ENCODE data around the gene ARSA.

ARSA gene

DNA sequence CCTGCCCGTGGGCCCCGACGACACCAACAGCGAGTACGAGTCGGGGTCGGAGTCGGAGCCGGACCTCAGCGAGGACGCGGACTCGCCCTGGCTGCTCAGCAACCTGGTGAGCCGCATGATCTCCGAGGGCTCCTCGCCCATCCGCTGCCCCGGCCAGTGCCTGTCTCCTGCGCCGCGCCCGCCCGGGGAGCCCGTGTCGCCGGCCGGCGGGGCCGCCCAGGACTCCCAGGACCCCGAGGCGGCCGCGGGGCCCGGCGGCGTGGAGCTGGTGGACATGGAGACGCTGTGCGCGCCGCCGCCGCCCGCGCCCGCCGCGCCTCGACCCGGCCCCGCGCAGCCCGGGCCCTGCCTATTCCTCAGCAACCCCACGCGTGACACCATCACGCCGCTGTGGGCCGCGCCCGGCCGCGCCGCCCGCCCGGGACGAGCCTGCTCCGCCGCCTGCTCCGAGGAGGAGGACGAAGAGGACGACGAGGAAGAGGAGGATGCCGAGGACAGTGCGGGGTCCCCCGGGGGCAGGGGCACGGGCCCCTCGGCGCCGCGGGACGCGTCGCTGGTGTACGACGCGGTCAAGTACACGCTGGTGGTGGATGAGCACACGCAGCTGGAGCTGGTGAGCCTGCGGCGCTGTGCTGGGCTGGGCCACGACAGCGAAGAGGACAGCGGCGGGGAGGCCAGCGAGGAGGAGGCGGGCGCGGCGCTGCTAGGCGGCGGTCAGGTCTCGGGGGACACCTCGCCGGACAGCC, 23.5 kb downstream of the ARSA start:
- no peak for DNase-seq (ENCODE audit: low spot score)

DNA sequence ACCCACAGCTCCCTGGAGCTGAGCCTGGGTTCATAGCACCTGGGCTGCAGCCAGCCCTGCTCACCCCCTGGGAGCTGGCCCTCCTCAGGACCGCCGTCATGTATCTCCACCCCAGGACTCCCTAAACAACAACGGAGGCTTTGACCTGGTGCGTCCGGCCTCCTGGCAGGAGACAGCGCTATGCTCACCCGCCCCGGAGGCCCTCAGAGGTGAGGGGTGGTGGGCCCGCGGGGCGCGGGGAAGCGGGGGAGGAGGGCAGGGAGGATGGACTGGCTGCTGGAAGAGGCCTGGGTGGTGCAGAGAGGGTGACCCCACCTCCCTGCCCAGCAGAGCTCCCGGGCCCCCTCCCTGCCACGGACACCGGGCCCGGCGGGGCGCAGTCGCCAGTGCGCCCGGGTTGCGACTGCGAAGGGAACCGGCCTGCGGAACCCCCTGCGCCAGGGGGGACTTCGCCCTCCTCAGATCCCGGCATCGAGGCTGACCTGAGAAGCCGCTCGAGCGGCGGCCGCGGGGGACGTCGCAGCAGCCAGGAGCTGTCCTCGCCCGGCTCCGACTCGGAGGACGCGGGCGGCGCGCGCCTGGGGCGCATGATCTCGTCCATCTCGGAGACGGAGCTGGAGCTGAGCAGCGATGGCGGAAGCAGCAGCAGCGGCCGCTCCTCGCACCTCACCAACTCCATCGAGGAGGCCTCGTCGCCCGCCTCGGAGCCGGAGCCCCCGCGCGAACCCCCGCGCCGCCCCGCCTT, 24.3 kb downstream of the ARSA start:
- no peak for DNase-seq (ENCODE audit: low spot score)

DNA sequence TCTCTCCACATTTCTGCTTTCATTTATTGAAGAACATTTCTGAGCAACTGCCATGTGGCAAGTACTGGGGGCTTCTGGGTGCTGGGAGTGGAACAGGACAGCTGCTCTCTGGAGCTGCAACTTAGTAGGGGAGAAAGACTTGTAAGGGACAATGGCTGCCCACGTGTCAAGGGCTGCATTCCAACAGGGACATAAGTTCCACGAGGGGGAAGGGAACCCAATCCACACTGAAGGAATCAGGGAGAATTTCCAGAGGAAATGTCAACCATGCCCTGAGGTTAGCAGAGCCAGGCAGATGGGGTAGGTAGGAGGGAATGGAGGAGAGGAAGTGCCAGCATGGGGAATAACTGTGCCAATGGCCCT, 25.6 kb downstream of the ARSA start:
- DNase-seq (ENCODE audit: low spot score): no peak

DNA sequence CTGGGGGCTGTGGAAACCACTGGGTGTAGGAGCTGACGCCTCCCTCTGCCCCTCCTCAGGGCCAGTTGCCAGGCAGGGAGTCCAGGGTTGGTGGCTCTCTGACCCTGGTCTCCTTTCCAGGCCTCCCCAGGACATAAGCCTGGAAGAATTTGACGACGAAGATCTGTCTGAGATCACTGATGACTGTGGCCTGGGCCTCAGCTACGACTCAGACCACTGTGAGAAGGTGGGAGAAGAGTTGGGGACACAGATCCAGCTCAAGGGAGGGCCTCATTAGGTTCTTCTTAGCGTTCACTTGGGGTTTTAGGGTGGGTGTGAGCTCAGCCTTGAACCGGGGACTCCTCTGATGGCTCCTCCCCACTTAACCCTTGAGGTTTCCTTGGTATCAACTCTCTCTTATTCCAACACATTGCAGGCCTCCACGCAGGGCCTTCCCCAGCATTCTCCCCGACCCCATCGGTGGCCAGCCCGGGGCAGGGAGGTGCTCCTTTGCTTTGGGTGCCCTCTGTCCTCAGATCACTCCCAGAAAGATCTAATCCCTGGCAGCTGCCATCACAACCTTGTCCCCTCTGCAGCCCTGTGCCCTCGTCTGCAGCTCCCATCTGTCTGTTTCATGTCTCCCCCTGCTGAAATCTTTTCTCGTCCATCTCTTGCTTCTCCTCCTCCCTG, 26.1 kb downstream of the ARSA start:
- DNase-seq (ENCODE audit: low spot score): no peak

DNA sequence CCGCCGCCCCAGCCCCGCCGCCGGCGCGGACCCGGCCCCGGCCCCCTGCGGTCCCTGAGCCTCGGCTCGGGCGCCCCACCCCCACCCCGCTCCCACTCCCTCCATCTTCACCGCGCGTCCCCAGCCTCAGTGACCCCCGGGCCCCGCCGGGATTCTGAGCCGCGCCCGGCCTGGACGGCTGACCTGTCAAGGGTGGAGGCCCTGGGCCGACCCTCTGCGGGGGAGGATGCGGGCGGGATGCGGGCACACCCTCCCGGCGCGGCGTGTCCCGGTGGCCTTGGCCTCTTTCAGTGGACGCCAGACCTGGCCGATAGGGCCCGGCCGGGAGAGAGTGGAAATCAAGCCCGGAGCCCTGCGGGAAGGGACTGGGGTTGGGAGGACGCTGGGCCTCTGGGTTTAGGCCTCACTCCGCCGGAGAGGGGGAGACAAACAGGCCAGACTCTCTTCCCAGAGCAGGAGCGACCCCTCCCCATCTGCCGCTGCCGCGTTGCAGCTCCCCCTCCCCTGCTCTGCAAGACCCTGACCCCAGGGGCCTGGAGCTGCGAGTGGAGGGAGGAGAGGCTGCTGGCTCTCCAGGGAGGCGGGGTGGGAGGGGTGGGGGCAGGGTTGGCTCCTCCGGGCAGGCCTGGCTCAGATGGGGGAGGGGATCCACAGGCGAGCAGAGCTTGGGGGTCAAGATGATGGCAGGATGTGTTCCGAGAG, 26.8 kb downstream of the ARSA start:
- DNase-seq (ENCODE audit: low spot score): no peak

DNA sequence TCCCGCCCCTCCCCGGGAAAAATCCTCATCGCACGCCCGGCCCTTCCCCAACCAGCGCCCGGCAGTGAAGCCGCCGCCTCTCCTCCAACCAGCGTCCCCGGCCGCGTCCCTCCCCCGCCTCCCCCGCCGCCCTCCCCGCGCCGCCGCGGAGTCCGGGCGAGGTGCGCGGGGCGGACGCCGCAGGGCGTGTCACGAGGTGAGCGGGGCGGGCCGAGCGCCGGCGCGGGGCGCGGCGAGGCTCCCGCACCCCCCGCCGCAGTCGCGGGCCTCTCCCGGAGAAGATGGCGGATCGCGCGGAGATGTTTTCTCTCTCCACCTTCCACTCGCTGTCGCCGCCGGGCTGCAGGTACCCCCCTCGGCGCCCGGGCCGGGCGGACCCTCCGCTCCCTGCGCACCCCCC, 27.4 kb downstream of the ARSA start, which contains the start of gene MAPK8IP2:
MAPK8IP2 (plus strand) TSS at position 256 of the 400 bp plus-strand sequence; CDS start at position 282, 26 bp downstream.
- no peak for DNase-seq (ENCODE audit: low spot score)

DNA sequence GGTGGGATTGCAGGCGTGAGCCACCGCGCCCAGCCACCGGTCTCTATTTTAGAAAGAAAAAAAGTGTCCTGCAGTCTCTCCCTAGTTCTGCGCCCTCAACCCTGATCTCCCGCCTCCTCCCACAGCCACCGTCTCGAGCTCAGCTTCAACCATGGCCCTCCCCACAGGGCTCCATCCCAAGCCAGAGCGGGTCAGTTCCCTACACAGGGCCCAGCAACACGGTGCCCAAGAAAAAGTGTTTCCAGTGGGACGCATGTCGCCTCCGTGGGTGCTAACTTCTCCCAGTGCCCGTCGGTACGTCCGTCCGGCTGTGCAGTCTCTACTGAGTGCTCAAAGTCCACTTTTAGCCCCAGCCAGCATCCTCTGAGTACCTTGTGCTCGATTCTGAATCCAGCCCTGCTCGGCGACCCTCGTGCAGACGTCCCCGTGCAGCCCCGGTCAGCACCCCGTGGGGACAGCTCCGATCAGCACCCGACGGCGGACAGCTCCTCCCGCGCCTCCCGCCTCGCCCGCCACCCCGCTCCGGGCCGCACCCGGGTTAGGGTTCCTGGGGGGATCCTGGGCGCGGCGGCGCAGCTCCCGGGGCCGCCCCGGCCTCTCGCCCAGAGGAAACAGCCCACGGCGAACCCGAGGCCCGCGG, 28.0 kb downstream of the ARSA start:
- peak; percentile 44 for DNase-seq (ENCODE audit: low spot score)

DNA sequence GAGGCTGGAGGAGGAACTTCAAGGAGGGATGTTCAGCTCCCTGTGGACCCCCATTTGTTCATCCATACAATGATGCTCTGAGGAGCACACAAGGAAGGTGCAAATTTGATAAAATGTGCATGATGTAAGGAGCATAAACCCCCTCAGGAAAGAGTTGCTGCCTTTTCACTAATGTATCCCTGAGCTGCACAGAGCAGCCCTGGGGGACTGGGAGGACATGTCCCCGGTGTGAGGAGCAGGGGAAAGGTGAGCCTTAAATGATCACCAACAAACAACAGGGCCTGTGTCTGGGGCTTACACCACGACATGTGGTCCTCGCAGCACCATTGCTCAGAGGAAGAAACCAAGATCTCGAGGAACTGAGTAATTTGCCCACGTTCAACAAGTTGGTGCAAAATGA, 30.9 kb downstream of the ARSA start:
- DNase-seq (ENCODE audit: low spot score): no peak

DNA sequence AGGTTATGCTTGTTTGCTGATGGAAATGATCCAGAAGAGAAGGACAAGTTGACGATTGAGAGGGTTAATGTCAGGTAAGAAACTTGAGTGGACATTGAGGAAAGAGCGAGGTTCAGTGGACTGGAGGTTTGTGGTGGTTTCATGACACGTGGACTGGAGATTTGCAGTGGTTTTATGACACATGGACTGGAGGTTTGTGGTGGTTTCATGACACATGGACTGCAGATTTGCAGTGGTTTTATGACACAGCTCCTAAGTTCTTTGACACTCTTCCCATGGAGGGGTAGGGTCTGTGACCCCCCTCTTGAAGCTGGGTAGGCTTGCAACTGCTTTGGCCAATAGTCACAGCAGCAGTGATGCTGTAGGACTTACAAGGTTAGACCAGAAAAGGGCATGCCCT, 32.8 kb downstream of the ARSA start:
- DNase-seq (ENCODE audit: low spot score): no peak

DNA sequence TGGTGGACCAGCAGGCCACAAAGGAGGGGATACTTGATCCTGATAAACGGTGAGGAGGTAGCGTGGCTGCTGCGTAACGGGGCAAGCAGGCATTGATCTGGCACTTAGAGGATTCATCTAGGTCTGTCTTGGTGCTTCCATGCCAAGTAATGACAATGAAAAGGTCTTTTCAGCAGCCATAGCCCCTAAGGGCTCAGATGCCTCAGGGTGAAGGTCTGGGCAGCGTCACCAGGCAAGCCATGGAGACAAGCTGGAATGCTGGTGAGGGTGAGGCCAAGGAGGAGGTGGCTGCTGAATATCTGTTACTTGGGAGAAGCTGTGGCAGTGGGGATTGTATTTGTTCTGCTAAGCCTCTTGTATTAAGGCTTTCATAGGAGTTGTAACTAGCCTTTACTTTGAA, 40.5 kb downstream of the ARSA start:
- DNase-seq (ENCODE audit: low spot score): no peak

DNA sequence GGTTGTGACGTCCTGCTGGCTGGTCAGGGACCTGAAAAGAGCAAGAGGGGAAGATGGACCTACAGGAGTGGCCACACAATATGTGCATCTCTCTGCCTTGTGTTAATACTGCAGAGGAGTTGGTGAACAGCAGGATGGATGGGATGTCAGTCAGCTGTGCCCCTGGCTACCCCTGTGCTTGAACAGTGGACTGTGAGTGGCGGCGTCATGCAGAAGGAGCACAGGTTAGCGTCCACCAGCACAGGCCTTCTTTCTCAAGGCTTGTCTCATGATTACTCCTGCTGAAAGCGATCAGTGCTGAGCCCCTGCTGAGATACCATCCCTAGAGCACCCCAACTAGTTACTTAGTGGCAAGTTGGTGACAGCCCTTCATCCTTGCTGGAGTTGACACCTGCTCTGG, 41.5 kb downstream of the ARSA start:
- DNase-seq (ENCODE audit: low spot score): no peak

DNA sequence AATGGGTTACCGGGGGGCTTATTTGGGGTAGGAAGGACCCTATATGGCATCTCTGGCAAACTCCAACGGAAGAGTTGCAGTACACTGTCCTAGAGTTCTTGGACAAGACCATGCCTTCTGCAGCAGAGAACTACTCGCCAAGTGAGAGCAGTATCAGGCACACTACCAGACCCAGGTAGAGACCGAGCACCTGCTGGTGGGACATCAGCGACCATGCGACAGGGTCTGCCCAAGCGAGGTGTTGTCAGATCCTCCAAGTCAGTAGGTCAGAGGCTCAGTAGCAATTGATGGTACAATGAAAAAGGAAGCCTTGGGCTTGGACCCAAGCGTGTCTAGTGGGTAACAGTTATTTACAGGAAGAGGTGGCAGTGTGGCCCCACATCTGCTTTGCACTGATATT, 42.2 kb downstream of the ARSA start:
- no peak for DNase-seq (ENCODE audit: low spot score)

DNA sequence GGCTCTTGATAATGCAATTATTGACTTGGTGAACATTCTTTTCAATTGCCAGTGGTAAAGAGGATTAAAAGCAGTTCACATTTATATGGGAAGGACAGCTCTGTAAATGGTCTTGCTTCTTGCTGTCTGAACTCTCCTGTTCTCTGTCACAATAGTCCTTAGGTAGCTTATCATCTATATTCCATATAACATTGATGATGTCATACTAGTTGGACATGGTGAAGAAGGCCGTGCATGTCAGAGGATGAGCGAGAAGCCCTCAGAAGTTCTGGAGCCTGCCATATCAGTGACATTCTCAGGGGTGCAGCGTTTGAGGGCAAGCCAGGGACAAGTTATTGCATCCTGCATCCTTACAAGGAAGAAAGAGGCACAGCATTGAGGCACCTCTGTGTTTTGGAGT, 42.7 kb downstream of the ARSA start:
- no peak for DNase-seq (ENCODE audit: low spot score)

DNA sequence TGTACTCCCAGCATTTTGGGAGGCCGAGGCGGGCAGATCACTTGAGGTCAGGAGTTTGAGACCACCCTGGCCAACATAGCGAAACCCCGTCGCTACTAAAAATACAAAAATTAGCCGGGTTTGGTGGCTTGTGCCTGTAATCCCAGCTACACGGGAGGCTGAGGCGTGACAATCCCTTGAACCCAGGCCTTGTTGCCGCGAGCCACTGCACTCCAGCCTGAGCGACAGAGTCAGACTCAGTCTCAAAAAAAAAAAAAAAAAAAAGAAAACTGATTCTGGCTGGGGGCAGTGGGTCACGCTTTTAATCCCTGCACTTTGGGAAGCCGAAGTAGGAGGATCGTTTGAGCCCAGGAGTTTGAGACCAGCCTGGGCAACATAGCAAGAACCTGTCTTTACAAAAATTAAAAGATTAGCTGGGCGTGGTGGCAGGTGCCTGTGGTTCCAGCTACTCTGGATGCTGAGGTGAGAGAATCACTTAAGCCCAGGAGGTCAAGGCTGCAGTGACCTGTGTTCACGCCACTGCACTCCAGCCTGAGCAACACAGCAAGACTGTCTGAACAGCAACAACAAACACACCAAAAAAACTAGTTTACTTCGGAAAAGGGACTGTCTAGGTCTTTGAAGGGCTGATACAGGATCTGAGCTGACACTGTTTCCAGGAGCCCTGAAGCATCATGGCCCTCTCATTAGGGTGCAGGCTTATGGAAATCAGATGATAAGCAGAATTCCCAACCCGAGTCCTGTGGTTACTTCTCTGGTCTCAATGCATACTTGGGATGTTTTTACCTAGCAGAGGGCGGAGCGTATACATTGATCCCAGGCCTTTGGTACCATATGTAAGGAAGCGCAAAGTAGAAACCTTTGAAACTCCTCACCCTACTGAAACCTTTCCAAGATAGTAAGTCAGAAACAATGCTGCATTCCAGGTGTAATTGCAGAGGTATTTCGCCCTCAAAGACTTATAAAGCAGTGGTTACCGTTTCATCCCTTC, 43.6 kb downstream of the ARSA start:
- no peak for DNase-seq (ENCODE audit: low spot score)

DNA sequence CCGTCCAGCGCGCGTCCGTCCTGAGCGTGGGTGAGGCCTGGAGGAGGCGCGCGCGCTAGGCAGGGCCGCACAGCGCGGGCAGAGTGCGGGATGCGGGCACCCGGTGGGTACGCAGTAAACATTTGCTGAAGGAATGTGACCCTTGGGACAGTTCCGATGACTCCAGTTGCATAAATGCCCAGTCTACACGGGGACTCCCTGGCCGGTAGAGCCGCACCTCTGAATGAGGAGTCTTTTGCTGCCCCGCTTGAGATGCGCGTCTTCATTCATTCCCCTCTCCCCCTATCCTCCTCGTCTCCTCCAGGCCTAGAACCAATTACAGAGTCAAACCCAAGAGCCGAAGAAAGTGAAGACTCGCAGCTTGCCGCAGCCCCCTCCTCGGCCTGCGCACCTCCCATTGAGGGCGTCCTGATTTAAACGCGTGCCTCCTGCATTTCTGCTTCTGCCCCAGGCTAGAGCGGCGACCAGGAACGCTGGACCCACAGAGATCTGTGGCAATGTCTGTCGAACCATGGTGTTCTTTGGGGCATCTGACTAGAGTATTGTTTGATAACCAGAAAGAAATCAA, 44.6 kb downstream of the ARSA start:
- no peak for DNase-seq (ENCODE audit: low spot score)

DNA sequence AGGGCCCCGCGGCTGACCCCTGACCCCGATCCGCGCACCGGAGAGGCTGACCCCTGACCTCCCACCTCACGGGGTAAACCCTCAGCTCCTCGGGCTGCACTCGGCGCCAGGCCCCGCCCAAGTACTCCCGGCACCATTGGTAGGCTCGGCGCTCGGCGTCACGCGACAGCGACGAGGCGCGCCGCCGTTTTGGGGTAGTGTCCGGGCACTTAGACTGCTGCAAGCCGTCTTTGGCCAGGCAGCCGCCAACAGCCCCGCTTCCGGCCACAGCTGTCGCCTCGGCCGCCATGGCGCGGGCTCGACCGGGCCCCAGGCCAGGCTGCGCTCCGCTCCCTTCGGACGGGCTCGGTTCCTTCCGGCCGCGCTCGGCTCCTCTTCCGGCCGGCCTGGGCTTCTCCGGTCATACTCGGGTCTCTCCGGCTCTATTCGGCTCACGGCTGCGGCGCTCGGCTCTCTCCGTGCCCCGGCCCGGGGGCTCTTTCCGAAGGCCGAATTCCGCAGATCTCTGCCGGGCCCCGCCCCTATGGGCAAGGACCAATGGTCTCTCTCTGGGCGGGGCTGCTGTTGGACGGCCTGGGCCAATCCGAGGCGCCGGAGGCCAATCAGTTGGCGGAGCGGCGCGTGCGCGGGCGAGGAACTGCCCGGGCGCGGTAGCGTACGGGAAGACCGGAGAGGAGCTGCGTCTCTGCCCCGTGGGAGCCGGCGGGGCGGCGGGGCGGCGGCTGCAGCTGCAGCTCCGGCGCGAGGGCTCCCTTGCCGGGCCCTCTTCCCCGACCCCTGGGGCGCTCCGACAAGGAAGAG, 45.3 kb downstream of the ARSA start, which contains the start of gene CHKB:
CHKB (minus strand) TSS at position 357 of the 801 bp plus-strand sequence; CDS start at position 289, 68 bp downstream.
- DNase-seq (ENCODE audit: low spot score): peak; percentile 98

DNA sequence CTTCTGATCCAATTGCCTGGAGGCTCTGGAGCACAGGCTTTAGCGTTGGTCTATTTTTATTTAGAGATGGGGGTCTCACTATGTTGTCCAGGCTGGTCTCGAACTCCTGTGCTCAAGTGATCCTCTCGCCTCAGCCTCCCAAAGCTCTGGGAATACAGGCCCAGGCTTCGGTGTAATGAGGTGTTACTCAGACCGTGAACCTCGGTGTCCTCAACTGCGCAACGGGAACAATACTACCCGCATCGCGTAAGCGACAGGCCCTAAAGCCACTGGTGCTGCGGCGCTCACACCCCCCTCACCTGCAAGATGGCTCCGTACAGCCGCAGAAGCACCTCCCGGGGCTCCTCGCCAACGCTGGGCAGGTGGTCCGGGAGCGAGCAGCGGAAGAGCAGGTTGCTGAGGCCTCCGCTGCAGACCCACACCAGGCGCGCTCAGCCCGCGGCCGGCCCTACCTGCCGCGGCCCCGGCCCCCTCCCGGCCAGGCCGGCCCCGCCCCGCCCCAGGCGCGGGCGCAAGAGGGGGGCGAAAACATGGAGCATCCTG, 45.9 kb downstream of the ARSA start:
- peak; percentile 25 for DNase-seq (ENCODE audit: low spot score)

DNA sequence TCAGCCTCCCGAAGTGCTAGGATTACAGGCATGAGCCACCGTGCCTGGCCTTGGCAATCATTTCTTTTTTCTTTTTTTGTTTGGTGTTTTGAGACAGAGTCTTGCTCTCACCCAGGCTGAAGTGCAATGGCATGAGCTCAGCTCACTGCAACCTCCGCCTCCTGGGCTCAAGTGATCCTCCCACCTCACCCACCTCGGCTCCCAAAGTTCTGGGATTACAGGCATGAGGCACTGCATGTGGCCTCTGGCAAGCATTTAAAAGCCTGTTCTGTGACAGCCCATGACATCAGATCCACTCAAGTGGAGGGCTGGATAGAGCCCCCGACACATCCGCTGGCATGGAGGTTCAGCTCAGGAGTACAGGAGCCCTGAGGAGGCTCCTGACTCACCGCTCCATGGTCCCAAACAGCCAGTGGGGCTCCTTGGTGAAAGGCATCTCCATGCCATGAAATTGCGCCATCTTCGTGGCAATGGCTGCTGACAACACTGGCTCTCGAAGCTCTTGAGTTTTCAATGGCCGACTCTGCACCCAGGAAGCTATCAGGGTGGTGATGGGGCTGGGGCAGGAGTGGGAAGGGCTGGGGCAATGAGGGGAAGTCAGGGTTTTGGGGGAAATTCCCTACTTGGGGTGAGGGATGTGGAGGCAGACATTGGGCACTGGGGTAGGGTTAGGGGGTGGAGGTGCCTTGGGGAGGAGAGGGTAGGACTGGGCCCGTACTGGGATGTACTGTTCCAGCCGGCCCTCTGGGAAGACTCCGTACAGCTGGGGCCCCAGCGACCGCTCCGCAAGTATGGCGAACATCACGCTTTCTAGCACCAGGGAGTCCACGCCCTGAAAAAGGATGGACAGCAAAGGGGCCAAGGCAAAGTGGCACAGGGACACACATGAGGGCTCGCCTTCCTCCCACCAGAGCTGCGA, 46.7 kb downstream of the ARSA start:
- no peak for DNase-seq (ENCODE audit: low spot score)
